Ureter (tissue), 1 donor: Measurements from ENCODE around the gene NTMT1. TPM values are rescaled to one million over a fixed set of nuclear protein-coding genes. Genes with fewer than 3 reads are reported as not detected.
A peak's percentile ranks its signal among the peaks of the same experiment; 100 is the strongest.

Source experiments
- DNase-seq: peaks from one replicate; pipeline ENCODE4 v3.0.0-alpha.2; 2020; ENCODE audit warnings: low spot score
- total RNA-seq: library from RNA; stranded (reverse); gene quantifications from one replicate; pipeline ENCODE4 v1.2.4, GENCODE V29; 2023
- donor health status: DM: yes; HTN: yes; CAD: no.

The NTMT1 gene
- total RNA-seq, 1 donor from 2014 or later: 31.2 TPM

GRCh38 chr9:129637102-129637501, 11.1 kb downstream of the NTMT1 start:
- DNase-seq: no peak

- no peak for DNase-seq
Observed at GRCh38 chr9:129637673-129638439, 11.9 kb downstream of the NTMT1 start.

GRCh38 chr9:129639034-129639630, 13.2 kb downstream of the NTMT1 start:
- DNase-seq: no peak

- no peak for DNase-seq
Observed at GRCh38 chr9:129639756-129640085, 13.8 kb downstream of the NTMT1 start.

- no peak for DNase-seq
Observed at GRCh38 chr9:129640086-129640870, 14.3 kb downstream of the NTMT1 start.

GRCh38 chr9:129640871-129641749, 15.1 kb downstream of the NTMT1 start:
- no peak for DNase-seq

GRCh38 chr9:129641750-129642585, 16.0 kb downstream of the NTMT1 start, which contains the start of gene ASB6:
Gene ASB6, minus strand, starts transcription at chr9:129642151. Its CDS starts 152 bp downstream, at chr9:129641999.
- peak; percentile 97 for DNase-seq

- DNase-seq: no peak
Observed at GRCh38 chr9:129643706-129644105, 17.7 kb downstream of the NTMT1 start.

GRCh38 chr9:129644365-129644764, 18.4 kb downstream of the NTMT1 start:
- no peak for DNase-seq

- DNase-seq: no peak
Observed at GRCh38 chr9:129644902-129645301, 18.9 kb downstream of the NTMT1 start.

GRCh38 chr9:129646252-129646651, 20.3 kb downstream of the NTMT1 start:
- no peak for DNase-seq

- no peak for DNase-seq
Observed at GRCh38 chr9:129646654-129647053, 20.7 kb downstream of the NTMT1 start.

GRCh38 chr9:129647635-129648034, 21.7 kb downstream of the NTMT1 start:
- no peak for DNase-seq

GRCh38 chr9:129648092-129648763, 22.3 kb downstream of the NTMT1 start:
- no peak for DNase-seq

- DNase-seq: no peak
Observed at GRCh38 chr9:129648764-129649115, 22.8 kb downstream of the NTMT1 start.

- no peak for DNase-seq
Observed at GRCh38 chr9:129649726-129650679, 24.0 kb downstream of the NTMT1 start.

GRCh38 chr9:129650680-129651235, 24.8 kb downstream of the NTMT1 start:
- no peak for DNase-seq

GRCh38 chr9:129653823-129654553, 28.0 kb downstream of the NTMT1 start:
- no peak for DNase-seq
